ENCODE results near the gene CHURC1.
A peak's percentile ranks its signal among the peaks of the same experiment; 100 is the strongest.

The CHURC1 gene

DNA sequence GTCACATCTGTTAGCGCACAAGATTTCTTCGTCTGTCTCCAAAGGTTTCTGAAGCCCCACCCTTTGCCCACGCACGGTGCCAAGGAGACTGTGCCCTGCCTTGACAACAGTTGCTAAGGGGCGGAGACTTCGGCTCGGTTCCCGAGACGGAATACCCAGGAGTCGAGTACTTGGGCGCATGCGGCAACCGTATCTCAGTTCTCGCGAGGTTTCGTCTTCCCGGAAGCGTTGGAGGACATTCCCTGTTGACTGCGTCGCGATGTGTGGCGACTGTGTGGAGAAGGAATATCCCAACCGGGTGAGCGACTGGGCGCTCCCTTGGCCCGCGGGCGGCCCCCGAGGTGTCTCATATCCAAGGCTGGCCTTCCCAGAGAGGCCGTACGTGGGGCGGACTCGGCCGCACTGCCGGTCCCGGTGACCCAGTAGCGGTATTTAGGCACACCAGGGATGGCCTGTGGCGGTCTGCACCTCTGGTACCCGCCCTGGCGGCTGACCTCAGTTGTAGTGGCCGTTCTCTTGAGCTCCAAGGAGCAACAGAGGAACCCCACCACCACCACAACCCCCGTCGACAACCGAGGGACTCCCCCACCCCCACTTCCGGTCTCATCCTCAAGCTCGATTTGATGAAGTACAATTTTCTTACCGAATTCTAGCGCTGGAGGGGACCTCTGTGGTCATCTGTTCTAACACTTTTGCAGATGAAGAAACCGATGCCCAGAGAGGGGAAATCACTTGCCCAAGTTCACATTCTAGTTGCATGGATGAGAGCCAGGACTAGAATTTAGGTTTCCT is at the start of gene CHURC1:
CHURC1 (plus strand) TSS at position 219 of the 792 bp plus-strand sequence; CDS start at position 260, 41 bp downstream.
- peak; percentile 98 for DNase-seq

DNA sequence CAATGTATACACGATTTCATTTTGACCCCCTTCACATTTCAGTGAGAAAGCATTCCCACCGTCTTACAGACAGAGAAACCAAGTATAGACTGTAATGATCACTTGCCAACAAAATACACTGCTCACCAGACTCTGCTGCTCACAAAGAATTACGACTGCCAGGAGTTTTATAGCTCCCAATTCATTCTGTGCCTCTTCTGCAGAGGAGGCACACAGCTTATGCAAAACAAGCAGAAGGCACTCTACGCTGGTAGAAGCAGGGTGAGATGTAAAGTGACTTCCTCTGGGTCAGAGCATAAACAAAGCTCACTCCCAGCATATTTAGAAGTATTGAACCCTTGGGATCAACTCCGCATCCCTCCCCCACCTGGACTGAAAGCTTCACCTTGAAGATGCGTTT is 49.1 kb upstream of the CHURC1 start:
- no peak for DNase-seq

DNA sequence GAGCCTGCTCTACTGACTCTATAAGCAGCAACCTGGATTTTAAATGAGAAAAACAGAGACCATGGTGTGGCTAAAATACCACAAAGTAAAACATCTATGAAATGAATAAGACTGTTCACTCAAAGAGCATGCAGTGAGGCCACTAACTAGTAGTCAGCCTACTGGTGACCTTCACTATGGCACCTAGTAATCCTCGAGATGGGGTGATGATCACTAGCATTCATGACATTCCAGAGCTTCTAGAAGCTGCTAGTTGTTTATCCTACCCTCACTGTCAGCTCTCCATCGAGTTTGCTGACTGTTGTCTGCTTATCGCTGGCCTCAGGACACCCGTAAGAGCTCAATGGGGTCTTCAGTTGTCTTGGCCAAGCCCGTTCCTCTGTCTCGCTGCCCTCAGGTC is 48.3 kb upstream of the CHURC1 start:
- no peak for DNase-seq

DNA sequence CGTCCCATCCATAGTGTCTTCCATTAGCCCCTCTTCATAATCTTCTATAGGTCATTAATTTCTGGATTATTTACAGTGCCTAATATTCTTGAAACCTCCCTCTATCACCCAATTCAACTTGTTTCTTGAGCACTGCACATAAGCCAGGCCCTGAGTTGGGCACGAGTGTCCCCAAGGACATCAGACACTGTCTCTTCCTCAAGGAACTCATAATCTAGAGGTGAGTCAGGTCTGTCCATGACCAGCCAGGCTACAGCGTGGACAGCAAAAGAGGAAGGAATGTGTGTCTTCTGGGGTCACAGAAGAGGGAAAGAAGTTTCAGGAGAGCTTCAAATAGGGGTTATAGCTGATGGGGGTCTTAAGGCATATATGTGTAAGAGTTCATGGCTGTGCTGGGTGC is 47.1 kb upstream of the CHURC1 start:
- no peak for DNase-seq

DNA sequence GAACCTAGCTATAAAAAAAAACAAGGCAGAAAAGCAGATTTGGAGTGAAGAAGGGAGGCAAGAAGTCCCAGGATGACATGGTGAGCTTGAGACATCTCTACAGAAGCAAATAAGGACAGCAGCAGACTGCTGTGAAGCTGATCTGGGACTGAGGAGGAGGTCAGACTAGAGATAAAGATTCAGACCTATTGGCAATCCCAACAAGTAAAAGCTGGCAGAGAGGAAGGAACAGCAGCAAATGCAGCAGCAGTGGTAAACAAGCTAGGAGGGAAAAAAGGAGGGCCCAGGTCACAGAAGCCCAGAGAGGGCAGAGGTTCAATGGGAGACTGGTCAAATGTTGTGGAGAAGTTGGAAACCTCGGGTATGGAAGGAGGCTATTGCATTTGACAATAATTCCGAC is 45.9 kb upstream of the CHURC1 start:
- no peak for DNase-seq

DNA sequence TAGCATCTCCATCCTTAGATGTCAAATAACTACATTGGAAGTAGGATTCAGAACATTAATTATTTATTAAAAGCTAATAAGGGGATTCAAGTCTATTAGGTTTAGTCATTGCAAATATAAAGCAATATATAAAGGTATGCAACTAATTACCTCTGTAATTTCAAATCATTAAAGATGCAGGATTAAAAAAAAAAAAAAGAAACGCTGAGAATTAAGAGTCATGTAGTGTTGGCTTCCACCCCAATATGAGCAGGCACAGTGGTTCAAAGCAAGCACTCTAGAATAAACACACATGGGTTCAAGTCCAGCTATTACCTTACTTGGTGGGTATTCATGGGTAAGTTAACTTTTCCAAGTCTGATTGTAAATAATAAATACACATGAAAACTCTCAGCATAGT is 45.4 kb upstream of the CHURC1 start:
- no peak for DNase-seq

DNA sequence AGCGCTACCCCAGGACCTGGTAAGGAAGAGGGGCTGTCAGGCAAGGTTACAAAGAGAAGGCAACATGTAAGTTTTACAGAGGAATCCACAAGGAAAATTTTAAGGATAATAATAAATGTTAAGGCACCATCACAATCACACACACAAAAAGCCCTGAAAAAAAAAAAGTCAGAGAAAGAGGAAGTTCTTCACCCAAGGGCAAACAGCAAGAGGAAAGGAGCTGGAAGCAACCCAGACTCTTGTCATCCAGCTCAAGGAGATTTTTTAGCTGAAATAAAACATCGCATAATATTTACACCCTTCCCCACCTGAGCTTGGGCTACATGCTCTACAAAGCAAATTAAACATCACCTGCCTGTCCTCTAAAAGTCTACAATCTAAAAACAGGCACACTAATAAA is 44.1 kb upstream of the CHURC1 start:
- DNase-seq, result no peak

DNA sequence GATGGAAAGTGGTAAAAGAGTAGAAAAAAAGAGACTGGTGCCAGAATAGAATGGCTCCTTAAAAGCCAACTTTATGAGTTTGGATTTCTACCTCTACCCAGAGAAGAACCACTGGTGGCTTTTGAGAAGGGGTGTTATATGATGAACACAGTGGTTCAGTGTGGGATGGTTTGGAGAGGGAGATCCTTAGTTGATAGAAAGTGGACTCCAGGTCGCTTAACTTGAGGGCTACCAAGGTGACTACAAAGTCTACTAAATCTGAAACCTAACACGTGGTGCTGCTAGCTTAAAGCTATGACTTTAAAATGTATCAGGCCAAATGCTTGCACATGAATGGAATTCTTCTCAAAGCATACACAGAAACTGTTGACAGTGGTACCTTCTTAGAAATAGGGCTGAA is 42.9 kb upstream of the CHURC1 start:
- DNase-seq, result no peak

DNA sequence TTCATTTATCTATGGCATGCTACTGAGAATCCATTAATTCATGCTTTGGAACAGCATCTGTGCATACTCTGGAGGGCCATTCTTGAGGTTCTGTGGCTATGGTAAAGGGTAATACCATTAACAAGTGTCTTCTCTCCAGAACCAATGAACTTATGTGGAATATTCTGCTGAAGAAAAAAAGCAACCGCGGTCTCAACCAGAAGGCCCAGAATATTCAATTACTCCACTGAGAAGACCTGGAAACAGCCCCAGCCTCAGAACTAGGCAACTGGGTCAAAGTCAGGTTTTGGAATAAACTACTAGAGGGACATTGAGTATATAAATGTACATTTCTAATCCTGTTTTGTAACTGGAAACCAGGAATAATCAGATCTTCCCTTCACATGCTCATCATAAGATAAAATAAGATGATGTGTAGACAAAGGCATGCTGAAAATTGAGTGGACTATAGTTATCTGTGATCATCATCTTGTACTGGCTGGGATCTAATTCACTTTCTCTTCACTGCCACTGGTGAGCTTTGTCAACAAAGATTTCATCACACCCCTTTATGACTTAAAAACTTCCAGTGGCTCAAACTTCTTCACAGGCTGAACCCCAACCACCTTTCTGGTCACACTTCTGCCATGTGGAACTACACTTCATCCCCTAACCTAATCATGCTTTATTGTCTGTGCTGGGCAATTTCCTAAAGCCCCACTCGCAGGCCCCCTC is 40.6 kb upstream of the CHURC1 start:
- DNase-seq, result no peak

DNA sequence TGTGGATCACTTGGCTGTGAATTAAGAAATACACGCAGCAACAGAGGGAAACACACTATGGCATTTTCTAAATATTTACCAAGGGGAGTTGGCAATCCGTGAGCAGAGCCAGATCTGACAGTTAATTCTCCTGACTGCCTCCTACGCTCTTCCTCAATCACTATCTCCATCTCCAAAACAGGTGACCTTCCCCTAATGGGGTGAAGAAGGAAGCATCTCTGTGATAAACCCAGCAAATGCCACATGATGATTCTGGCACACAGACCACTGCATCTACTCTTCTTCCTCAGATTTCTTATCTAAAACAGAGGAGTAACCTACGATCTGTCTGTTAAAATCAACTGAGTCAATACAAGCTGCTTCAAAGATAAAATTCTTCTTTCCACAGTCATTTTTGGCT is 38.9 kb upstream of the CHURC1 start:
- DNase-seq, result no peak

DNA sequence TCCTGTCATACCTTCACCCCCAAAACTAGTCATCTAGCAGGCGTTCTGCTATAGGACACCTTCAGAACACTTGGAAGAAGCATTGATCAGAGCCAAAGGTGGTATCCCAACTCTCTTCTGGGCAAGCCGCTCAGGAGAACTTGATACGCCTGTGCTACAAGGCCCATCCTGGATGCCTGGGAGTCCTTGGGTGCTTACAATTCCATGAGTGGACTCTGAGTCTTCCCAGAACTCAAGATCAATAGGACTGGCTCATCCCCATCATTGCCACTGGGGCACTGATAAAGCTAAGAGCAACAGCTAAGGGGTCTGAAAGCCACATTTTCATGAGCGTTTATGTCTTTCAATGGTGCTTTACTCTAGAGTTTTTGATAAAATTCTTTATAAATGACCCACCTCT is 36.4 kb upstream of the CHURC1 start:
- DNase-seq, result no peak

DNA sequence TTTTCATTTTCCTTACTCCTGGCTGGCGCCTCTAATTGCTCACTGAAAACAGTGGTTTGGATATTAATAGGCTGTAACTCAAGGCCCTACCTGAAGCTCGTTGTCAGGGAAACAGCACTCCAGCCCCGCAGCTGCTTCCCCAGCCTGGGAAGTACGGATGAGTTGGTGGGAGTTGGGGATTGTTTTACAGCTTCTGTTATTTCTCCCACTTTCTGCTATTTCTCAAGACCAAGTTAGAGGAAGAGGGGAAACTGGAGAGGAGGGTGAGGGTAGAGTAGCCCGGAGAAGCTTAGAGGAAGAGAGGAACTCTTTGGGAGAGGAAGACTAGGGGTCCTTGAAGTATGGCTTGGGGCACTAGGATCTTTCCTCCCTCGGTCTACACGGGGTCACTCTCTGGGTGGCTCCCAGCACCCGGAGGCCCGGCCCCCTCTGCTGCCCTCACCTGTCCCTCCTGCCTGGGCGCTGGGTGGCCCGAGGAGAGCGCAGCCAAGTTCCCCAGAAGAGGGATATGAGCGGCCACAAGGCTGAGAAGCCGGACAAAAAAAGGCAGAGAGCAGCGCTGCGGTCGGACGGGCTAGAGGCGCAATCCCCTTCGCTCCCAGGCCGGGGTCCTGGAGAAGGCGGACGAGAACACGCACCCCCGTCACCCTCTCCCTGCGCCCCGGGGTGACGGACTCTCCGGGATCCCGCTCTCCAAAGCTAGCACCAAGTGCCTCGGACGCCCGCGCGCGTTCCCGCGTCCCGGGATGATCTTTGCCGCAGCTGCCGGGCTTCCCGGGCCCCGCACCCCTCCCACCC is 35.2 kb upstream of the CHURC1 start:
- DNase-seq, result no peak

DNA sequence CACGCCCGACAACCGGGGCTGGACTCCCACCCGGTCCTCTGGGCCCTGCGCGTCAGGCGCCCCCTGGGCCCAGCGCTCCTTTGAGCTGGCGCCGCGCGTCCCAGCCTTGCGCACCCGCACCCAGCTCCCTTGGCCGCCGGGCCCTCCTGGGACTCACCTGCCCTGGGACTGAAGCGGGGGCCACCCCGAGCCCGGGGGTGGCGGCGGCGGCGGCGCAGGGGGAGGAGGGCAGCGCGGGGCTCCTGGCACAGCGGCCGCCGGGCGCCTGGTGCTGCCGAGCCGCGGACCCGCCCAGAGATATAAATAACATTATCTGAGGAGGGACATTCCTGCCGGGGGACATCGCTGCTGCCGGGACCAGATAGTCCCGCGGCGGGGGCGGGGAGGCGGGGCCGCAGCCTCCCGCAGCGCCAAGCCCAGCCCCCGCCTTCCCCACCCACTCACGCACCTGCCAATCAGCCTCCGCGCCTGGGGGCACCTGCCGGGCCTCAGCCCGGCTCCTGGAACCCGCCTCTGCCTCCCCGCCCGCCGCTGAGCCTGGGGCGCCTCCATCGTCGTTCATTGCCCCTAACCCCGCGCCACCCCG is 34.5 kb upstream of the CHURC1 start, which contains the start of gene SPTB:
SPTB (minus strand) TSS at position 273 of the 586 bp plus-strand sequence. CDS start 56,813 bp downstream, outside the sequence.
- DNase-seq, result peak; percentile 66 to 72

DNA sequence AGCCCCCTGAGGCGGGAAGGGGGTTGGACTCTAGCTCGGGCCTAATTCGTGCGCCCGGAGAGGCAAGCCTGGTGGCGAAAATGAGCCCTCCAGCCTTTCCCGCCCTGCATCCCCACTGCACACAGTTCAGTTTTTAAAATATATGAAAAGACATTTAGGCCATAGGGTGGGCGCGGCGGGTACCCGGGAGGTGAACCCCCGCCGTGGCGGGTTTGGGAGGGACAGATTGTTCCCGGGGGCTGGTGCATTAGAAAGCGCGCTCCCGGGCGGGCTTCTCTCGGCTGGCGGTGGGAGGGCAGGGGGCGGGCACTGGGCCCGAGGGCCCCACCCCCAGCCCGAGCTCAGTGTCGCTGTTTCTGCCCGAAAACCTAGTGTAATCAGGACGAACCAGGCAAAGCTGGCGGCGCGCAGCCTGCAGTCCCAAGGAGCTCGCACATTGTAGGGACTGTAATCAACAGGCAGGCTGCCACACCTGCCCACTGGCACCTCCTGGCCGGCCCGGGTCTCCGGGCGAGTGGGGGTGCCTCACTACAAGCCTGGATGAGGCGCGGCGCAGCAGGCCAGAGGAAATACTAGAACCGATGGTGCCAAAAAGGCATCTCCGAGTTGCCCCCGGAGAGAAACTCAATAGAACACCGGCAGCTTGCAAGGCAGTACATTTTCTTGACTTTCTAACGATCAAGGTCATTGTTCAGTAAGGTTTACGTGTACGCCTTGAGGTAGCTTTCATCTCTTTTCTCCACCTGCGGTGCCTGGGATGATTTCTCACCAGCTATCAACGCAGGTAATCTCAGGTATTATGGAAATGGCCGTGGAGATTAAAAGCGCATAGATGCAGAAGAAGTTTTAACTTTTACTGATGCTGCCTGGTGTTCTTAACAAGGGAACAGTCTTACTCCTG is 33.8 kb upstream of the CHURC1 start:
- peak; percentile 58 for DNase-seq

DNA sequence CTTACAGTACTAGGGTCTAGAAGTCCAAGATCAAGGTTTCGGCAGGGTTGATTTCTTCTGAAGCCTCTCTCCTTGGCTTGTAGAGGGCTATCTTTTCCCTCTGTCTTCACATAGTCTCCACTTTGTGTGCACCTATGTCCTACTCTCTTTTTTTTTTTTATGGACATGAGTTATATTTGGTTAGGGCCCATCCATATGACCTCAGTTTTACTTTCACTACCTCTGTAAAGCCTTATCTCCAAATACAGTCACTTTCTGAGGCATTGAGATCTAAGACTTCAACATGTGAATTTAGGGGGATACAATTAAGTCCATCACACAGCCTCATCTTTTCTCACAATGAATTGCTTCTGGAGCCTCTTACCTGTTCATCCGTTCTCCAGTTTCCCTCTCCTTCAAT is 28.7 kb upstream of the CHURC1 start:
- no peak for DNase-seq

DNA sequence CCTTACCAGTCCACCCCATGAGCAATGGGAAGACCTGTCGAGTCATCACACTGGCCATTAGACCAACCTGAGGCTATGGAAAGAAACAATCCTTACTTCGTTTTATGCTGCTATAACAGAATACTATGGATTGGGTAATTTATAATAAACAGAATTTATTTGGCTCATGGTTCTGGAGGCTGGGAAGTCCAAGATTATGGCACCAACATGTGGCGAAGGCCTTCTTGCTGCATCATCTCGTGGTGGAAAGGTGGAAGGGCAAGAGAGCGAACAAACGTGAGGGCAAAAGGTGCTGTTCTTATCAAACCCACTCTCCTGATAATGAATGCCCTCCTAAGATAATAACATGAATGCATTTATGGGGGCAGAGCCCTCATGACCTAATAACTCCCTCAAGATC is 24.9 kb upstream of the CHURC1 start:
- no peak for DNase-seq

DNA sequence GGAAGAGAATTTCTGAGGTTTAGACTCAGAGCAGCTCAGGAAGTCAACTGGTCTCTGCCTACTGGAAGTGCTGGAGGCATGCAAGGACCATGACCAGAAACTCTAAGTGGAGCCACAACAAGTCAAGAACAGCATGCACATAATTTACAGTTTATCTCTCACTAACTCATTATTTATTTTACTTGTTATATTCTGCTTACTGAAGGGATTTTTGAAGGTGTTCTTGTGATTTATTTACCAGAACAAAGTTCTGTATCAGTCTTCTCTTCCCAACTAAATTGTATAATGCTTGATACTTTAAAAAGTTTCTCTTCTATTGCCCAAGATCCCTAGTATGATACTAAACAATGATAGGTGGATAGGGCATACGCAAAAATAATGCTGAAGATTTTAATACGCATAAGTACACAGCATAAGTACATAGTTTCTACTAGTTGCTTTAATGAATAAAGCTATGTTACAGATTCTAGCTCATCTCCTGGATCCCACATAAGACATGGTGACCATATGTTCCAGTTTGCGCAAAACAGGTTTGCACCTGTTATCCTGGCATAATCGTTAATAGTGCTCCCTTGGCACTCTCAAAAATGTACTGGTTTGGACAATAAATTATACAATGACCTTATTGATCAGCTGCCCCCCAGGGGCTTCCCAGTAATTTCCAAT is 22.9 kb upstream of the CHURC1 start:
- no peak for DNase-seq

DNA sequence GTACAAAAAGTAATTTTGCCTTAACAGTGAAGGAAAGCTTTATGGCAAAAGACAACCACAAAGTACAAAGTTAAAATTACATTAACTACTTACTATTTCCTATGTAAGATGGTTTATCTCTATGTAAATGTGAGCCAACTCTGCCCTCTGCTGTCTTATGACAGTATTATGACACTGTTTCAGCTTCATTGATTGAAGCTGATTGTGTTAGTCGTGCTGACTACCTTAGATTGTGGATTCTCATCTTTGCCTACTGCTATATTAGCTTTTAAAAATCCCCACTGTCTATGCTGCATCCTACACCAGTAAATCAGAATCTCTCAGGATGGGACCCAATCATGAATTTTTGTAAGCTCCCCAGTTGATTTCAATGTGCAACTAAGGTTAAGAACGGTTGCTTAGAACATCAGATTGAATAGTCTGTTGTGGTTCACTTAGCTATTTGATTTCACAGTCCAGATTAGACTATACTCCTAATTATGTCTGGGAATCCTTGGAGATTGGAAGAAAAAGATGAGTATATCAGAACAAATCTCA is 22.3 kb upstream of the CHURC1 start:
- peak in 1 of 2 experiments; percentile 4 for DNase-seq

DNA sequence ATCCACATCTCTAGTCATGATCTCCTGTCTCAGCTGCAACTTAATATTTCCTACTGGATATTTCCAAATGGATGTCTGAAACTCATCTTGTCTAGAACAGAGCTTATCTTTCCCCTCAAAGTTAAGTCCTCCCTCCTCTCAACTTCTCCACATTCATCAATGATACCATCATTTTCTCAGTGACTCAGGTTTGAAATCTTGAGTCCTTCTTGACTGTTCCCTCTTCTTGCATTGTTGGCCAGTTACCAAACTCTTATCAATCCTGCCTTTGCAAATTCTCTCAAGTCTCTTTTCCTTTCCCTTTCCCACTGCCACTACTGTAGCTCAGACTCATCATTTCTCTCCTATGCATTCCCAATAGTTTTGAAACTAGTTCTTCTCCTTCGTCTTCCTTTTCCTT is 14.3 kb upstream of the CHURC1 start:
- DNase-seq, result no peak

DNA sequence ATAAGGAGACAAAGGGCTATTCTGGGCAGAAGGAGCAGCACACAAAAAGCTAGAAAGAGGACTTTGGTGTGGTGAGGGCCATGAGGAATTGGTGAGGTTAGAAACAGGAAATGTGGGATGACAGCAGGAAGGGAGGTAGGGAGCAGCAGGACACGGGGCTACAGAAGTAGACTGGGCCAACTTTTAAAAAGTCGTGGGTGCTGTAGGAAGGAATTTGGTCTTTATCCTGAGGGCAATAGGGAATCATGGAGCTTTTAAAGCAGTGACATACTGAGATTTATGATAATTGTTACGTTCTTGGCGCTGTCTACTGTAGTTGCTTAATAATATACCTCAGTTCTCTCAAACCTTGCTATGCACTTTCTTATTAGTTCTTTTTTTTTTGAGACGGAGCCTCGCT is 8.2 kb upstream of the CHURC1 start:
- no peak for DNase-seq

DNA sequence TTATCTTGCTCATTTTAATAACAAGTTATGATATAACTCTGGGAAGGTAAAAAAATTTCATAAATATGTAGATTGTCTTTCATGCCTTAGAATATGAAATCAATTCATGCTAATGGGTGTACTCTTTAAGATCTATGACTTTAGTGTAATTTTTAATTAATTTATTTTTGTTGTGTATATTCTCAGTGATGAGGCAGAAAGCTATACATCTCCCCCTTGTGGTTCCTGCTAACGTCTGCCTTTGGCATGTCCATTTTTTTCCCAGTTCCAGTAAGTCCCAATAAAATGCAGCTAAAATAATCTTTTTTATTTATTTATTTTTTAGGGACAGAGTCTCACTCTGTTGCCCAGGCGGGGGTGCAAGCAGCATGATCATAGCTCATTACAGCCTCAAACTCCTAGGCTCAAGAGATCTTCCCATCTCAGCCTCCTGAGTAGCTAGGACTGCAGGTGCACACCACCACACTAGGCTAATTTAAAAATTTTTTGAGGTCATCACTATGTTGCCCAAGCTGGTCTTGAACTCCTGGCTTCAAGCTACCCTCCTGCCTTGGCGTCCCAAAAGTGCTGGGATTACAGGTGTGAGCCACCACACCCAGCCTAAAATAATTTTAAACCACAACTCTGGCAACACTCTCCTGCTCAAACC is 3.3 kb upstream of the CHURC1 start:
- DNase-seq, result no peak

Measured in activated CD4-positive, alpha-beta T cell treated with anti-CD3 and anti-CD28 coated beads, Interleukin-2, amount 50 U/mL, for 4 hours (primary cell).